HUES6 (cell line): ENCODE data around the gene CRIP1.

Source experiments
- H3K27ac ChIP-seq: 2 replicates; pipeline ENCODE4 v1.7.0; 2013; ENCODE audit warnings: low read depth, mild to moderate bottlenecking, low read length, inconsistent platforms
- H3K27me3 ChIP-seq: 2 replicates; pipeline ENCODE4 v1.6.1; 2013; ENCODE audit warnings: low read length; ENCODE audit not compliant: control insufficient read depth, insufficient read depth
- H3K36me3 ChIP-seq: 2 replicates; pipeline ENCODE4 v1.6.1; 2013; ENCODE audit warnings: low read length; ENCODE audit not compliant: control insufficient read depth, insufficient read depth
- H3K4me1 ChIP-seq: 2 replicates; pipeline ENCODE4 v1.6.1; 2013; ENCODE audit warnings: low read length; ENCODE audit not compliant: control insufficient read depth, insufficient read depth
- H3K4me3 ChIP-seq: 2 replicates; pipeline ENCODE4 v1.5.1; 2013; ENCODE audit warnings: low read depth, low read length
- H3K9ac ChIP-seq: one replicate; pipeline ENCODE4 v1.6.1; 2013; ENCODE audit warnings: mild to moderate bottlenecking, low read length
- H3K9me3 ChIP-seq: 2 replicates; pipeline ENCODE4 v1.6.1; 2013; ENCODE audit warnings: low read depth, low read length; ENCODE audit not compliant: control insufficient read depth, insufficient read depth

Gene CRIP1

GRCh38 chr14:105445290-105445689 lies 41.4 kb upstream of the CRIP1 start:
- Histone ChIP-seq H3K36me3 (peaks cover 54% of the 10 kb centered on the region), H3K27me3 (no peaks in the 10 kb centered on the region), H3K27ac (no peak overlapping the region), H3K4me1 (no peaks in the 10 kb centered on the region), H3K9me3 (no peaks in the 10 kb centered on the region), H3K4me3 (no peak overlapping the region), H3K9ac (no peak overlapping the region)

- H3K4me3 ChIP-seq: no peak overlapping the region
- peaks cover 54% of the 10 kb centered on the region for H3K36me3 ChIP-seq
- H3K4me1 ChIP-seq: no peaks in the 10 kb centered on the region
- no peaks in the 10 kb centered on the region for H3K27me3 ChIP-seq
- no peaks in the 10 kb centered on the region for H3K9me3 ChIP-seq
- no peak overlapping the region for H3K27ac ChIP-seq
- H3K9ac ChIP-seq: no peak overlapping the region
Measured at GRCh38 chr14:105445901-105446845, 40.5 kb upstream of the CRIP1 start.

GRCh38 chr14:105446971-105447370 lies 39.7 kb upstream of the CRIP1 start:
- Histone ChIP-seq H3K4me1 (no peaks in the 10 kb centered on the region), H3K36me3 (peaks cover 59% of the 10 kb centered on the region), H3K27ac (0 out of 2 replicates have a peak overlapping the region, but pooled peaks have one; percentile 3), H3K9ac (no peak overlapping the region), H3K9me3 (no peaks in the 10 kb centered on the region), H3K4me3 (no peak overlapping the region), H3K27me3 (no peaks in the 10 kb centered on the region)

- Histone ChIP-seq H3K27me3 (no peaks in the 10 kb centered on the region), H3K4me1 (no peaks in the 10 kb centered on the region), H3K36me3 (peaks cover 59% of the 10 kb centered on the region), H3K4me3 (no peak overlapping the region), H3K27ac (0 out of 2 replicates have a peak overlapping the region, but pooled peaks have one; percentile 25), H3K9ac (no peak overlapping the region), H3K9me3 (no peaks in the 10 kb centered on the region)
Measured at GRCh38 chr14:105447651-105448640, 38.7 kb upstream of the CRIP1 start.

GRCh38 chr14:105448706-105449111 lies 38.0 kb upstream of the CRIP1 start:
- no peak overlapping the region for H3K4me3 ChIP-seq
- H3K27me3 ChIP-seq: no peaks in the 10 kb centered on the region
- H3K9ac ChIP-seq: no peak overlapping the region
- no peaks in the 10 kb centered on the region for H3K4me1 ChIP-seq
- 0 out of 2 replicates have a peak overlapping the region, but pooled peaks have one; percentile 26 for H3K27ac ChIP-seq
- peaks cover 62% of the 10 kb centered on the region for H3K36me3 ChIP-seq
- no peaks in the 10 kb centered on the region for H3K9me3 ChIP-seq

GRCh38 chr14:105449276-105450122 lies 37.2 kb upstream of the CRIP1 start:
- Histone ChIP-seq H3K27me3 (no peaks in the 10 kb centered on the region), H3K9me3 (no peaks in the 10 kb centered on the region), H3K27ac (0 out of 2 replicates have a peak overlapping the region, but pooled peaks have one; percentile 26), H3K36me3 (peaks cover 69% of the 10 kb centered on the region), H3K9ac (no peak overlapping the region), H3K4me1 (no peaks in the 10 kb centered on the region), H3K4me3 (no peak overlapping the region)

- Histone ChIP-seq H3K4me3 (no peak overlapping the region), H3K27ac (no peak overlapping the region), H3K36me3 (peaks cover 71% of the 10 kb centered on the region), H3K27me3 (no peaks in the 10 kb centered on the region), H3K9ac (no peak overlapping the region), H3K4me1 (no peaks in the 10 kb centered on the region), H3K9me3 (no peaks in the 10 kb centered on the region)
Measured at GRCh38 chr14:105450123-105450505, 36.6 kb upstream of the CRIP1 start.

- Histone ChIP-seq H3K9me3 (no peaks in the 10 kb centered on the region), H3K27me3 (no peaks in the 10 kb centered on the region), H3K4me3 (no peak overlapping the region), H3K4me1 (no peaks in the 10 kb centered on the region), H3K9ac (no peak overlapping the region), H3K27ac (no peak overlapping the region), H3K36me3 (peaks cover 76% of the 10 kb centered on the region)
Measured at GRCh38 chr14:105450864-105451720, 35.6 kb upstream of the CRIP1 start.

- peaks cover 84% of the 10 kb centered on the region for H3K36me3 ChIP-seq
Measured at GRCh38 chr14:105452963-105453362, 33.7 kb upstream of the CRIP1 start.

More at GRCh38 chr14:105452963-105453362, 33.7 kb upstream of the CRIP1 start:
- Histone ChIP-seq H3K27ac (no peak overlapping the region), H3K27me3 (no peaks in the 10 kb centered on the region), H3K4me3 (no peak overlapping the region), H3K9ac (no peak overlapping the region), H3K4me1 (no peaks in the 10 kb centered on the region), H3K9me3 (no peaks in the 10 kb centered on the region)
